K562 (cell line): ENCODE results near the gene RABL6. TPM values are rescaled to one million over a fixed set of nuclear protein-coding genes. Genes with fewer than 3 reads are reported as not detected.

Experiments
- ARID4B ChIP-seq: sonication (generic); formaldehyde crosslinking; IDR thresholded peaks from 2 replicates; pipeline ENCODE4 v1.8.0; 2022; ENCODE audit warnings: mild to moderate bottlenecking, missing genetic modification reagents
- ATF7 ChIP-seq: fragments of 450-650 bp; IDR thresholded peaks from 2 replicates; pipeline ENCODE4 v1.7.1; 2014; ENCODE audit warnings: mild to moderate bottlenecking, moderate library complexity
- CBX1 ChIP-seq: sonication (generic); IDR thresholded peaks from 2 replicates; pipeline ENCODE4 v1.6.1; 2016; ENCODE audit warnings: antibody characterized with exemption, low read depth, mild to moderate bottlenecking
- E2F1 ChIP-seq: sonication (generic); formaldehyde crosslinking; IDR thresholded peaks from 2 replicates; pipeline ENCODE4 v1.8.1; 2023; ENCODE audit warnings: mild to moderate bottlenecking, missing genetic modification reagents, moderate library complexity
- E2F5 ChIP-seq: sonication (generic); formaldehyde crosslinking; IDR thresholded peaks from 2 replicates; pipeline ENCODE4 v1.8.0; 2022; ENCODE audit warnings: mild to moderate bottlenecking, missing genetic modification reagents
- EP300 ChIP-seq: IDR thresholded peaks from 2 replicates; pipeline ENCODE4 v1.6.1; 2012; ENCODE audit warnings: low read length, improper control_type of control experiment
- FOS ChIP-seq: IDR thresholded peaks from 3 replicates; pipeline ENCODE4 v1.6.1; 2011; ENCODE audit not compliant: insufficient read length; ENCODE audit errors: extremely low read depth
- FOSL1 ChIP-seq: fragments of 200-800 bp; sonication (Bioruptor generic); conservative IDR thresholded peaks from 2 replicates; pipeline ENCODE4 v1.6.1; 2016; ENCODE audit warnings: missing genetic modification characterization, missing compliant biosample characterization
- GATAD2B ChIP-seq: fragments of 450-650 bp; IDR thresholded peaks from 2 replicates; pipeline ENCODE4 v1.6.1; 2017; ENCODE audit warnings: mild to moderate bottlenecking, borderline replicate concordance
- KDM4B ChIP-seq, 2 experiments: fragments of 450-650 bp in 1 of 2; sonication (generic) in 1 of 2; IDR thresholded peaks; 2 replicates each; pipeline ENCODE4 v1.6.1; 2016 to 2017; ENCODE audit warnings: borderline replicate concordance in 2 of 2, antibody characterized with exemption in 1 of 2, low read depth in 1 of 2, mild to moderate bottlenecking in 1 of 2
- MYBL2 ChIP-seq, 2 experiments: fragments of 450-650 bp in 1 of 2; sonication (generic) in 1 of 2; formaldehyde crosslinking in 1 of 2; IDR thresholded peaks; 2 replicates each; pipeline versions ENCODE4 v1.6.1 to v1.8.1; 2017 to 2022; ENCODE audit warnings: borderline replicate concordance in 1 of 2, inconsistent platforms in 1 of 2, low read depth in 1 of 2, mild to moderate bottlenecking in 1 of 2, missing genetic modification reagents in 1 of 2, moderate library complexity in 1 of 2
- NRF1 ChIP-seq, 2 experiments: fragments of 450-650 bp; IDR thresholded peaks in 1 of 2; conservative IDR thresholded peaks in 1 of 2; 2 replicates each; pipeline ENCODE4 v1.6.1; 2014; ENCODE audit warnings: mild to moderate bottlenecking in 2 of 2
- PHF21A ChIP-seq: fragments of 450-650 bp; IDR thresholded peaks from 2 replicates; pipeline ENCODE4 v1.6.1; 2017; ENCODE audit warnings: low read depth, borderline replicate concordance
- POLR2AphosphoS5 ChIP-seq: IDR thresholded peaks from 2 replicates; pipeline ENCODE4 v1.6.1; 2011; ENCODE audit warnings: mild to moderate bottlenecking, low read depth, low read length, moderate library complexity; ENCODE audit not compliant: control insufficient read depth, insufficient read depth
- TEAD1 ChIP-seq, 2 experiments: fragments of 450-650 bp in 1 of 2; sonication (generic) in 1 of 2; formaldehyde crosslinking; IDR thresholded peaks; 2 replicates each; pipeline versions ENCODE4 v1.4.0 to v1.8.0; 2020 to 2022; ENCODE audit warnings: mild to moderate bottlenecking in 2 of 2, missing genetic modification reagents in 1 of 2
- ZBTB33 ChIP-seq: sonication (generic); formaldehyde crosslinking; IDR thresholded peaks from 2 replicates; pipeline ENCODE4 v1.8.1; 2023; ENCODE audit warnings: mild to moderate bottlenecking, missing genetic modification reagents
- ZNF140 ChIP-seq: fragments of 250-450 bp; sonication (Bioruptor Pico); IDR thresholded peaks from 2 replicates; pipeline ENCODE4 v1.8.0; 2021; ENCODE audit warnings: moderate library complexity, mild to moderate bottlenecking, inconsistent platforms
- ZNF384 ChIP-seq: IDR thresholded peaks from 2 replicates; pipeline ENCODE4 v1.6.1; 2012; ENCODE audit warnings: low read depth, low read length, improper control_type of control experiment
- polyA plus RNA-seq, 8 experiments: library from polyadenylated mRNA; depleted of rRNA in 4 of 8; stranded (reverse) in 5 of 8; unstranded in 3 of 8; fragments of >200 nt; fragmentation: Nextera tagmentation in 2 of 8; fragmentation: Illumina TruSeq in 1 of 8; extraction: Ambion mirVana in 2 of 8; extraction: Trizol in 1 of 8; gene quantifications; 2 replicates each; pipeline versions ENCODE4 v1.2.1 to v1.2.3, GENCODE V29; 2011 to 2014; ENCODE audit warnings: inconsistent platforms in 1 of 8, missing spikeins in 1 of 8
- total RNA-seq, 7 experiments: library from RNA; depleted of rRNA in 6 of 7; stranded (reverse); fragments of >200 nt in 6 of 7; fragmentation: Illumina TruSeq in 2 of 7; extraction: Trizol in 2 of 7; gene quantifications; 2 replicates each; pipeline versions ENCODE4 v1.2.1 to v1.2.3, GENCODE V29; 2011 to 2021; ENCODE audit warnings: low replicate concordance in 1 of 7

The RABL6 gene
- total and polyA plus RNA-seq, 9 of the 15 experiments (the other 6 are each of a cell fraction or from before 2014, with no cell fraction given): 5.6 to 181 (median 84.5) TPM

GRCh38 chr9:136787690-136788400 lies 19.9 kb upstream of the RABL6 start (continued):
- TF ChIP-seq ARID4B (CRISPR knock-in tag): no peak
- no peak for TF ChIP-seq FOS
- TF ChIP-seq ZNF140 (CRISPR knock-in tag): no peak
- no peak for TF ChIP-seq KDM4B (IDR thresholded peaks at IDR 0.05; ENCODE audit: borderline replicate concordance in 2 of 2, low read depth in 1 of 2)
- TF ChIP-seq PHF21A: no peak
- TF ChIP-seq ZBTB33: no peak
- no peak; the same call in 1 of the 2 replicates for TF ChIP-seq FOSL1 (tag)
- TF ChIP-seq E2F1 (CRISPR knock-in tag): no peak
- no peak for TF ChIP-seq MYBL2 (IDR thresholded peaks at IDR 0.05; ENCODE audit: low read depth)
- TF ChIP-seq MYBL2 (CRISPR knock-in tag; IDR thresholded peaks at IDR 0.05; ENCODE audit: borderline replicate concordance): no peak
- TF ChIP-seq TEAD1 (CRISPR knock-in tag; IDR thresholded peaks at IDR 0.05): peak in 1 of 2 experiments; percentile 31; a peak in 1 of 4 replicates
- 0 out of 2 replicates have a peak, but pooled peaks have one; percentile 15 for TF ChIP-seq GATAD2B
- peak; percentile 43; the same call in 1 of the 2 replicates for TF ChIP-seq EP300
- TF ChIP-seq POLR2AphosphoS5: no peak; the same call in 1 of the 2 replicates
- TF ChIP-seq CBX1: no peak
- peak in 1 of 2 experiments; percentile 10; a peak in 1 of 4 replicates for TF ChIP-seq NRF1 (conservative IDR thresholded peaks at IDR 0.05 in 1 of 2, IDR thresholded peaks at IDR 0.05 in 1 of 2)
- 0 out of 2 replicates have a peak, but pooled peaks have one; percentile 12 for TF ChIP-seq ZNF384
- TF ChIP-seq E2F5: 0 out of 2 replicates have a peak, but pooled peaks have one; percentile 29
- TF ChIP-seq ATF7: 0 out of 2 replicates have a peak, but pooled peaks have one; percentile 56
